ENCODE data around the gene ITSN2. TPM values are rescaled to one million over a fixed set of nuclear protein-coding genes. Genes with fewer than 3 reads are reported as not detected.

The ITSN2 gene
- total and polyA plus RNA-seq, 2 donors (not counting 1 experiment from before 2014, with no cell fraction given) = 23.1 to 43.4 TPM

DNA sequence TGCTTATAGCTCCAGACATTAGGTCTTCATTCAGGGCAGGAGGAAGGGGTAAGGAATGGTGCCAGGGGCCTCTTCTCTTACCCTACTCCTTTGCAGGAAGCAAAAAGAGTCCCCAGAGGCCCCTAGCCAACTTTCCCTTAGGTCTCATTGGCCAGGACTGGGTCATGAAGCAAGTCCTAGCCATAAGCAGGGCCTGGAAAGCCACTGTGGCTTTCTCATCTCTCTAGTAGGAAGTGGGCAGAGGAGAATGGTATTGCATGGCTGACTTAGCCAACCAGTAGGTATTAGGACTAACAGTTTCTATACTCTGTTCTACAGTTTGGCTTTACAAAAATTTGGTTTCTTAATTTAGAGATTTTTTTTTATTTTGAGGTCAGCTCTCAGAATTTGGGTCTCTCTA is 180.7 kb downstream of the ITSN2 start:
- H3K4me2 ChIP-seq (ENCODE audit: extremely low read depth, insufficient read depth, low read length) = no peak overlapping the region
- H3K4me3 ChIP-seq (replicated peaks in 1 of 4; ENCODE audit: control extremely low read depth in 1 of 4, insufficient read depth in 1 of 4, low read depth in 3 of 4, low read length in 4 of 4) = no peak overlapping the region

DNA sequence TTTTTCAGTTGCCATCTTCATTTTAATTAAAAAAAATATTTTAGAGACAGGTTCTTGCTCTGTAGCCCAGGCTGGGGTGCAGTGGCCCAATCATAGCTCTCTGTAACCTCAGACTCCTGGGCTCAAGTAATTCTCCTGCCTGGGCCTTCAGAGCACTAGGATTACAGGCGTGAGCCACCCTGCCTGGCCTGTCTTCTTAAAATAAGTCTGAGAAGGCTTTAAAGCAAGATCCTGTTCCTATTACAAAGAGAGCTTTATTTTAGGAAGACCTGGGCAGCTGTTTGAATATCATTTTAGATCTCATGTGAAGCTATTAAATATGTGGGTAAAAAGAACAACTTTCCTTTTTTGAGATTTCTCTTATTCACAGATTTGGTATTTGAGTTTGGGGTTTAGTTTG is 184.0 kb downstream of the ITSN2 start:
- Histone ChIP-seq H3K27ac (ENCODE audit: insufficient read depth, low read length) (no peak overlapping the region), H3K79me2 (ENCODE audit: control insufficient read depth, insufficient read depth, low read length) (no peaks in the 10 kb centered on the region), H3K9ac (ENCODE audit: insufficient read depth, low read length) (no peak overlapping the region), H3K4me2 (ENCODE audit: extremely low read depth, insufficient read depth, low read length) (no peak overlapping the region), H4K20me1 (ENCODE audit: control insufficient read depth, extremely low read depth, insufficient read depth, low read length) (no peaks in the 10 kb centered on the region), H3K9me3 (ENCODE audit: control insufficient read depth, insufficient read depth, low read depth, low read length) (no peaks in the 10 kb centered on the region), H3K27me3 (ENCODE audit: control insufficient read depth, insufficient read depth, low read length) (no peaks in the 10 kb centered on the region), H3K4me3 (replicated peaks in 1 of 4; ENCODE audit: control extremely low read depth in 1 of 4, insufficient read depth in 1 of 4, low read depth in 3 of 4, low read length in 4 of 4) (no peak overlapping the region), H2AFZ (ENCODE audit: low read length) (no peak overlapping the region), H3K4me1 (ENCODE audit: control insufficient read depth, extremely low read depth, insufficient read depth, low read length) (no peaks in the 10 kb centered on the region), H3K36me3 (ENCODE audit: control insufficient read depth, insufficient read depth, low read length) (no peaks in the 10 kb centered on the region)
- DNase-seq (ENCODE audit: low read depth in 2 of 2) = no peak
- TF ChIP-seq, protein P1, sequence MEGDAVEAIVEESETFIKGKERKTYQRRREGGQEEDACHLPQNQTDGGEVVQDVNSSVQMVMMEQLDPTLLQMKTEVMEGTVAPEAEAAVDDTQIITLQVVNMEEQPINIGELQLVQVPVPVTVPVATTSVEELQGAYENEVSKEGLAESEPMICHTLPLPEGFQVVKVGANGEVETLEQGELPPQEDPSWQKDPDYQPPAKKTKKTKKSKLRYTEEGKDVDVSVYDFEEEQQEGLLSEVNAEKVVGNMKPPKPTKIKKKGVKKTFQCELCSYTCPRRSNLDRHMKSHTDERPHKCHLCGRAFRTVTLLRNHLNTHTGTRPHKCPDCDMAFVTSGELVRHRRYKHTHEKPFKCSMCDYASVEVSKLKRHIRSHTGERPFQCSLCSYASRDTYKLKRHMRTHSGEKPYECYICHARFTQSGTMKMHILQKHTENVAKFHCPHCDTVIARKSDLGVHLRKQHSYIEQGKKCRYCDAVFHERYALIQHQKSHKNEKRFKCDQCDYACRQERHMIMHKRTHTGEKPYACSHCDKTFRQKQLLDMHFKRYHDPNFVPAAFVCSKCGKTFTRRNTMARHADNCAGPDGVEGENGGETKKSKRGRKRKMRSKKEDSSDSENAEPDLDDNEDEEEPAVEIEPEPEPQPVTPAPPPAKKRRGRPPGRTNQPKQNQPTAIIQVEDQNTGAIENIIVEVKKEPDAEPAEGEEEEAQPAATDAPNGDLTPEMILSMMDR (conservative IDR thresholded peaks at IDR 0.05 in 1 of 2, IDR thresholded peaks at IDR 0.05 in 1 of 2; ENCODE audit: low read depth in 1 of 2, low read length in 2 of 2) = no peak
- TF ChIP-seq EZH2 (IDR thresholded peaks at IDR 0.05; ENCODE audit: low read length, missing control alignments) = no peak

More for the DNA sequence above, 180.7 kb downstream of the ITSN2 start:
- no peaks in the 10 kb centered on the region for H3K36me3 ChIP-seq (ENCODE audit: control insufficient read depth, insufficient read depth, low read length)
- TF ChIP-seq EZH2 (IDR thresholded peaks at IDR 0.05; ENCODE audit: low read length, missing control alignments) = no peak
- DNase-seq (ENCODE audit: low read depth in 2 of 2) = no peak
- H3K27me3 ChIP-seq (ENCODE audit: control insufficient read depth, insufficient read depth, low read length) = no peaks in the 10 kb centered on the region
- H3K4me1 ChIP-seq (ENCODE audit: control insufficient read depth, extremely low read depth, insufficient read depth, low read length) = no peaks in the 10 kb centered on the region
- H3K9me3 ChIP-seq (ENCODE audit: control insufficient read depth, insufficient read depth, low read depth, low read length) = no peaks in the 10 kb centered on the region
- no peak overlapping the region for H3K27ac ChIP-seq (ENCODE audit: insufficient read depth, low read length)
- H4K20me1 ChIP-seq (ENCODE audit: control insufficient read depth, extremely low read depth, insufficient read depth, low read length) = no peaks in the 10 kb centered on the region
- H3K79me2 ChIP-seq (ENCODE audit: control insufficient read depth, insufficient read depth, low read length) = no peaks in the 10 kb centered on the region
- H3K9ac ChIP-seq (ENCODE audit: insufficient read depth, low read length) = no peak overlapping the region
- H2AFZ ChIP-seq (ENCODE audit: low read length) = no peak overlapping the region

DNA sequence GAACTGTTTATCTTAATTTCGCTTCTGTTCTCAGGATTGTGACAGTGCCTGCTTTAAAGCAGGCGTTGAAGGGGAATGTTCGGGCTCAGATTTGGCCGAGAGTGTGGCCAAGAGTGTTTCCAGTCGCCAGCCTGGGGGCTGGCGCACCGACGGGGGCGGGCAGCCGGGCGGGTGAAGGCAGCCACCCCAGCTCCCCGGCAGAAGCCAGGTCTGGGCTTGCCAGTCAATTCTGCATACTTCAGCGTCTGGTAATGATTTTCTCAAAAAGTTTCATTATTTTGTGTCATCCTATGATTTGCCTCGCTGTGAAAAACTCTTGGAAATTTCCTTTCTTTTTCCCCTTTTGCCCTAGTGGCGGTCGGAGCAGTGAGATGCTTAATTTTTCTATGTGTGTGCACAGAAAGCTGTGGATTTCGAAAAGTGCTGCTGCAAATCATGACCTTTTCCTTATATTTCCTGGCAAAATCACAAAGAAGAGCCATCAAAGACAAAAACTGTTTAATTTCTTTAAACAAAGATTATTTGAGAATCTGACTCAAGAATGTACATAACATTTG is 184.6 kb downstream of the ITSN2 start:
- H3K4me3 ChIP-seq (replicated peaks in 1 of 4; ENCODE audit: control extremely low read depth in 1 of 4, insufficient read depth in 1 of 4, low read depth in 3 of 4, low read length in 4 of 4) = peak overlapping the region in 3 of 4 experiments; percentile 19 to 43 (median 24)

More for the DNA sequence above, 184.6 kb downstream of the ITSN2 start:
- peak in 1 of 2 donors; percentile 29 for DNase-seq (ENCODE audit: low read depth in 2 of 2)
- no peak for TF ChIP-seq EZH2 (IDR thresholded peaks at IDR 0.05; ENCODE audit: low read length, missing control alignments)
- TF ChIP-seq, protein P1 (conservative IDR thresholded peaks at IDR 0.05 in 1 of 2, IDR thresholded peaks at IDR 0.05 in 1 of 2; ENCODE audit: low read depth in 1 of 2, low read length in 2 of 2) = peak in 1 of 2 donors; percentile 20
- Histone ChIP-seq H3K27me3 (ENCODE audit: control insufficient read depth, insufficient read depth, low read length) (no peaks in the 10 kb centered on the region), H3K4me2 (ENCODE audit: extremely low read depth, insufficient read depth, low read length) (peak overlapping the region; percentile 44), H3K4me1 (ENCODE audit: control insufficient read depth, extremely low read depth, insufficient read depth, low read length) (no peaks in the 10 kb centered on the region), H3K9ac (ENCODE audit: insufficient read depth, low read length) (peak overlapping the region; percentile 45), H3K36me3 (ENCODE audit: control insufficient read depth, insufficient read depth, low read length) (no peaks in the 10 kb centered on the region), H4K20me1 (ENCODE audit: control insufficient read depth, extremely low read depth, insufficient read depth, low read length) (no peaks in the 10 kb centered on the region), H3K27ac (ENCODE audit: insufficient read depth, low read length) (no peak overlapping the region), H3K9me3 (ENCODE audit: control insufficient read depth, insufficient read depth, low read depth, low read length) (no peaks in the 10 kb centered on the region), H3K79me2 (ENCODE audit: control insufficient read depth, insufficient read depth, low read length) (no peaks in the 10 kb centered on the region), H2AFZ (ENCODE audit: low read length) (peak overlapping the region; percentile 54)
